Esophagus muscularis mucosa (tissue), 3 donors: ENCODE measurements around the gene RCBTB1.

Experiments used
- POLR2AphosphoS5 ChIP-seq, 2 donors: sonication (generic); formaldehyde crosslinking; IDR thresholded peaks; one replicate each; pipeline ENCODE4 v1.6.1; 2017; ENCODE audit warnings: antibody characterized with exemption in 2 of 2
- TF ChIP-seq, protein P1 (sequence below), 3 experiments: fragments of 200-600 bp in 2 of 3; fragments of 450-650 bp in 1 of 3; sonication (generic) in 2 of 3; IDR thresholded peaks; one replicate each; pipeline ENCODE4 v1.5.1; 2017 to 2019; ENCODE audit warnings: antibody characterized with exemption in 3 of 3, mild to moderate bottlenecking in 2 of 3, moderate library complexity in 1 of 3

DNA sequence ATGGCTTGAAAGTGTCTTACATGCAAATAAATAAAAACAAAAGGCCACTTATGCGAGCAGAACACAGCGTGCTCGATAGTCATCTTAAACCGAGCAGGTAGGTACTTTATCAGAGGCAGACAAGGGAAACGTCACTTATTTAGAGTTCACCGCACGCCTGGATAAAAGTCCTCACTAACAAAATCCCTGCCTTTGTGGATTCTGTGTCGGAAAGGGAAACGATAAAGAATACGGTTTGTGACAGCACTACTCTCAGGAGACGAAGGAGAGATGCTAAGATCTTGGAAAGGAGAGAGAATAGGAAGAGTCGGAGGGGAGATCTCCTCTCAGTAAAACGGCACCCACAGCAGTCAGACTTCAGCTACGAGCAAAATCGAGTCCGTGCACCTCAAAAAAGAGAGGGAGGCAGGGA lies 581 bp downstream of the RCBTB1 start:
- TF ChIP-seq, protein P1, sequence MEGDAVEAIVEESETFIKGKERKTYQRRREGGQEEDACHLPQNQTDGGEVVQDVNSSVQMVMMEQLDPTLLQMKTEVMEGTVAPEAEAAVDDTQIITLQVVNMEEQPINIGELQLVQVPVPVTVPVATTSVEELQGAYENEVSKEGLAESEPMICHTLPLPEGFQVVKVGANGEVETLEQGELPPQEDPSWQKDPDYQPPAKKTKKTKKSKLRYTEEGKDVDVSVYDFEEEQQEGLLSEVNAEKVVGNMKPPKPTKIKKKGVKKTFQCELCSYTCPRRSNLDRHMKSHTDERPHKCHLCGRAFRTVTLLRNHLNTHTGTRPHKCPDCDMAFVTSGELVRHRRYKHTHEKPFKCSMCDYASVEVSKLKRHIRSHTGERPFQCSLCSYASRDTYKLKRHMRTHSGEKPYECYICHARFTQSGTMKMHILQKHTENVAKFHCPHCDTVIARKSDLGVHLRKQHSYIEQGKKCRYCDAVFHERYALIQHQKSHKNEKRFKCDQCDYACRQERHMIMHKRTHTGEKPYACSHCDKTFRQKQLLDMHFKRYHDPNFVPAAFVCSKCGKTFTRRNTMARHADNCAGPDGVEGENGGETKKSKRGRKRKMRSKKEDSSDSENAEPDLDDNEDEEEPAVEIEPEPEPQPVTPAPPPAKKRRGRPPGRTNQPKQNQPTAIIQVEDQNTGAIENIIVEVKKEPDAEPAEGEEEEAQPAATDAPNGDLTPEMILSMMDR (IDR thresholded peaks at IDR 0.05) = no peak
- TF ChIP-seq POLR2AphosphoS5 (IDR thresholded peaks at IDR 0.05) = no peak
